Amygdala (tissue), 56 donors: ENCODE results near the gene ELFN2.
A peak's percentile ranks its signal among the peaks of the same experiment; 100 is the strongest.

Experiments used
- DNase-seq, 56 donors: peaks; one replicate each; lab custom pipeline; 2025; lab: John Stamatoyannopoulos, UW

Gene ELFN2

GRCh38 chr22:37392721-37393328 lies 34.5 kb downstream of the ELFN2 start:
- DNase-seq, result no peak

DNA sequence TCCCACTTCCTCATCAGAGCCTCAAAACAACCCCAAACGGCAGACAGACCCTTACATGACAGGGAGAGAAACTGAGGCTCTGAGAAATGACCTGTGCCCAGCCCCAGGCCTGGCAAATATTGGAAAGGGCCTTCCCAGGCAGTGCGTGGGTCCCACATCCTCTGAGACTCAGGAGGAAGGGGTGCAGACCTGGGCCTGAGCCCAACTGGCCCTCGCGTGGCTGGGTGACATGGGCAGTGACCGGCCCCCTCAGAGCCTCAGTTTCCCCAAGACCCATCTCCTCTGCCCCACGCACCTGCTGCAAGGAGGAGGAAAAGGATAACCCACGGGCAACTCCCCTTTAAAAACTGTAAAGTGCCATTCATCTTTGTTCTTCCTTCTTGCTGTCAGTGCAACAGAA lies 35.6 kb downstream of the ELFN2 start:
- DNase-seq, result no peak

DNA sequence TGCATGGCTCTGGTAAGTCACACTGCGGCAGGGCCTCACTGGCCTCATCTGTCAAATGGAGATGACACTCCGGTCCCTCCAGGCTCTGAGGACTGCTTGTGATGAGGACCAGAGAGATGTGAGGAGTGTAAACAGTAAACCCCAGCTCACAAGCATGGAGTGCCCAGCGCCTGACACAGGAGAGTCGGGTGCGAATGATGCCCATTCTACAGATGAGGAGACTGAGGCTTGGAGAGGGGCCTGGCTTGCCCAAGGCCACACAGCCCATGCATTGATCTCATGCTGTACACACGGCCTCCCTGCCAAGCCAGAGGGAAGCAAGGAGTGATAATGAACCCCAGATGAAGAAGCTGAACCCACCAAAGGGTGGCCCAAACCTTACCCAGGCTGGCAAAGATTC lies 37.2 kb downstream of the ELFN2 start:
- DNase-seq, result no peak

GRCh38 chr22:37388538-37388937 lies 38.7 kb downstream of the ELFN2 start:
- DNase-seq, result no peak

- DNase-seq, result no peak
Observed at GRCh38 chr22:37387793-37388192, 39.5 kb downstream of the ELFN2 start.

- peak in 10 of 56 donors; percentile 9 to 36 (median 20) for DNase-seq
Observed at GRCh38 chr22:37386441-37386840, 40.8 kb downstream of the ELFN2 start.

DNA sequence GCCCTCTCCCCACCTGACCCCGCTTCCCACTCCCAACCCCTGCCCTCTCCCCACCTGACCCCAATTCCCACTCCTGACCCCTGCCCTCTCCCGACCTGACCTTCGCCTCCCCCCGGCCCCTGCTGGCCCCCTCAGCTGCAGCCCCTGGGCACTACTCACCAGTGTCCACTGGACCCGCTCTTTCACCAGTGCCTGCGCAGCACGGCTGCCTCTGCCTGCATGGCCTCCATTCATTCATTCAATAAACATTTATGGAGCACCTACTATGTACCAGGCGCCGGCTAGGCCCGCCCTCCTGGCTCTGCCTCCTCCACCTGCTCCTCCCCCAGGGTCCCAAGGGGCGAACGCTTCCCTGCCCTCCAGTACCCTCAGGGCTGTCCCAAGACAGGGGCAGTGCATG lies 42.6 kb downstream of the ELFN2 start:
- no peak for DNase-seq

- no peak for DNase-seq
Observed at GRCh38 chr22:37383341-37383740, 43.9 kb downstream of the ELFN2 start.

GRCh38 chr22:37381489-37381888 lies 45.8 kb downstream of the ELFN2 start:
- no peak for DNase-seq

DNA sequence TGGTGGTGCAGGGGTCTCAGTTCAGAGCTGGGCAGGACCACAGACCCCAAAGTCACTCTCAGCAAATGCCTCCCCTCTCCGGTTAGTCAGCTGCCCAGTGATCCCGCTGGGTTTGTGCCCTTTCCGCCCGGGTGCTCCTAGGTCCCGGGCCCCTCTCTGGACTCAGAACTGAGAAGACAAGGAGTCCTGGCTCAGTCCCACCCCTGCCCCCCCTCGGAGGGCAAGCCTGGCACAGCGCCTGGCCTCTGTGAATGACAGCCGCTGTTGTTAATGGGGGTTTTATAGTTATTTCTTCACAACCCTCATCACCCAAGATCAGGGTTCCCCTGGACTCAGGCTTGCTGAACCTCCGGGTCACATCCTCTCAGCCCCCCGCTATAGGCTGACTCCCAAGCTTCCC lies 47.6 kb downstream of the ELFN2 start:
- DNase-seq, result peak in 1 of 56 donors; percentile 43

- no peak for DNase-seq
Observed at GRCh38 chr22:37379085-37379484, 48.2 kb downstream of the ELFN2 start.

DNA sequence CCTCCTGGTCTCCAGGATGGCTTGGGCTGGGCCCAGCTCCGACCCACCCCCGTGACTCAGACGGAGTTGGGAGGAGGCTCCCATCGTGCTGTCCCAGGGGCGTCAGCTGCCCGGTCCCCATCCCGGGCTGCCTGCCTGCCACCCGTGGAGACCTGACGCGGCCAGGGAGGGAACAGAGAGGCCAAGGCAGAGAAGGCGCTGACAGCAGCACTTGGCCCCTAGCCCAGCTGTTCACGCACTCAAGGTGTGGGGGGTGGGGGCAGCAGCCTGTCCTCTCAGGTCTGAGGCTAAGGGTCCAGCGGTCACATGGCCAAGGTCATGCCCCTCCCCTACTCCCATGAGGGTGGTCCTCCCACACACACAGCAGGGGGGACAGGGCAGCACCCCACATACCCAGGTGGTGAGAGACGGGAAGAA lies 48.6 kb downstream of the ELFN2 start:
- peak in 2 of 56 donors; percentile 29 to 30 for DNase-seq

DNA sequence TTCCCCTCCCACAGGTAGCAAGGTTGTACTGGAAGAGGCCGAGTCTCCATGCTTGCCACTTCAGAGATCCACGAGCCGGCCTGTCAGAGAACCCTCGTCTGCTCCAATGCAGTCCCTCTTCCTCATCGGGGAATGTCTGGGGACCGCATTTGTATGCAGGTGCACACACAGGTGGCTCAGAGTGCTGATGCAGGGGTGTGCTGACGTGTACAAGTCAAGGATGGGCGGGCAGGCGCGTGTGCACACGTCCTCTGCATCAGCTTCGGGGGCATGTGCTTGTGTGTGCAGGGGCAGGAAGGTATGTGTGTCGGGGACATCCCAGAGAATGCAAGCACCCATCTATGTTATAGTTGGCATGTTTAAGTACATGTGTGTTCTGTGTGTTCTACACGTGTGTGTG lies 49.4 kb downstream of the ELFN2 start:
- DNase-seq, result no peak

GRCh38 chr22:37377138-37377537 lies 50.1 kb downstream of the ELFN2 start:
- no peak for DNase-seq

DNA sequence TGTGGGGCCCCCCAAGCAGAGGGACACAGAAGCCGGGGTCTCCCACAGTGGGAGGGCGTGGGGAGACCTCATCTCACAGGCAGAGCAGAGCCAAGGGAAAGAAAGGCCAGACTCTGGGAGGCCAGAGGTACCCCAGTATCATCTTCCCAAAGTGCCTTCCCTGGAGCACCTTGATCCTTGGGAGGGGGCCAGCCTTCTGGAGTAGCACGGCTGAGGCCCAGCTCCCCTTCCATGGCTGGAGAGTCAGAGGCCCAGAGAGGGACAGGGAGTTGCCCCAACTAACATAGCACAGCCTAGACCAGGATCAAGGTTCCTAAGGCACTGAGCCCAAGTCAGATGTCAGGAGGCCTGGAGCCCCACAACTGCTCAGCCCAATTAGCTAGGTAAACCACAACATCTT lies 50.6 kb downstream of the ELFN2 start:
- peak in 1 of 56 donors; percentile 37 for DNase-seq

DNA sequence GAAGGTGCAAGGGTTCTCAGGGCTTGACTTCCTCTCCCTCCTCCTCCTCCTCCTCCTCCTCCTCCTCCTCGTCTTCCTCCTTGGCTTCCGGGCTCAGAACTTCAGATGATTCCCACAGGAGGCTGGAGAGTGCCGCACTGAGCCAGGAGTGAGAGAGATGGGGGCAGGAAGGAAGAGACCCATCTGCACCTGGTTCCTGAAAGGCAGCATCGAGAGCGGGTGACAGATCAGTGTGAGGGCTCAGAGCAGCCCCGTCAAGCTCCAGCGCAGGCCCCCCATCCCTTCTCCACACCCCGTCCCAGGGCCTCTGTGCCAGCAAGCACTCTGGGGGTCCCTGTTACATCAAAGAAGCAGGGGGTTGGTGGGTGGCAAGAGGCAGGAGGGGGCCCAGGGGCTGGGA lies 51.5 kb downstream of the ELFN2 start:
- no peak for DNase-seq

DNA sequence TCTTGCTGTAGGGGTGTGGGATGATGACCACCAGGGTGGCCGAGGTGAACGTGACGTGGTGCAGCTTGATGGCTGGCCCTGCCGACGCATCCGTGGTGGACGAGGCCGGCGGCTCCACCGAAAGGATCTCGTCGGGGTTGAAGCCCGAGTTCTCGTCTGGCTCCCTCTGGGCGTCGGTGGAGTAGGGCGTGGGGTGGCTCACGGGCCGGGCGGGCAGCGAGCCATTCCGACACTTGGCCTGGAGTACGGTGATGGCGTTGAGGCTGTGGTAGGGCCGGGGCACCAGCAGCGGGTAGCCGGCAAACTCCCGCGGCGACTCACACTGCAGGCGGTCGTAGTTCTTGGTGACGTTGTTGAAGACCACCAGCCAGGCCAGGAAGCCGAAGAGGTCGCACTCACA lies 52.7 kb downstream of the ELFN2 start:
- no peak for DNase-seq

DNA sequence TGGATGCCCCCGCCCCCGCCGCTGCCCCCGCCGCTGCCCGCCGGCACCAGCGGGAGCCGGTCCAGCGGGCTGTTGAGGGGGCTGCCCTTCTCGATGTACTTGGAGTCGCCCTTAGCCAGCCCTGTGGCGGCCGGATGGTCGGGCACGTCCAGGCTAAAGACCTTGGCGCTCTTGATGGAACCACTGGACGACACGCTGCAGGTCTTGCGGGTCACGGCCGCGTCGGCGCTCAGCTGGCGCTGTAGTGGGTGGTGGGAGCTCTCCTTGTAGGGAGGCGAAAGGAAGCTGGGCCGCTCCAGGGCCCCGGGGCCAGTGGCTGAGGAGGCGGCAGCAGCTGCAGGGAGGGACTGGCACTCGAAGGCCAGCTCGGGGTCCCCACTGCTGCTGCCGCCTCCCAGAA lies 53.8 kb downstream of the ELFN2 start:
- no peak for DNase-seq

- no peak for DNase-seq
Observed at GRCh38 chr22:37371911-37372310, 55.4 kb downstream of the ELFN2 start.

DNA sequence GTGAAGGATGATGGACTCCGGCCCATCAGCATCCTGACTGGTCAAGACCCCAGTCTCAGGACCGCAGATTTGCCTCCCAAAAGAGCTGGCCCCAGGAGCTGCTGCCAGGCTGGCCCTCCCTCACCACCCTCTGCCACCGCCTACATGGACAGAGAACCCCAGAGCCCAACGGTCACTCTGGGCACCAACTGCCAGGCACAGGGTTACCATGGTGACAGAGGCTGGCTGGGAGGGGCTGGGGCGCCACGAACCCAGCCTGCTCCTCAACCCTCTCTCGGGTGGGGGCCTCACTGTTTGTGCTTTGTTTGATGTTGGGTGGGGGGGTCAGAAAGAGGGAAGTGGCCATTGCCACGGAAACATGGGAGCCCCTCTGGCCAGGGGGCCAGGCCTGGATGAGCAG lies 55.8 kb downstream of the ELFN2 start:
- no peak for DNase-seq

DNA sequence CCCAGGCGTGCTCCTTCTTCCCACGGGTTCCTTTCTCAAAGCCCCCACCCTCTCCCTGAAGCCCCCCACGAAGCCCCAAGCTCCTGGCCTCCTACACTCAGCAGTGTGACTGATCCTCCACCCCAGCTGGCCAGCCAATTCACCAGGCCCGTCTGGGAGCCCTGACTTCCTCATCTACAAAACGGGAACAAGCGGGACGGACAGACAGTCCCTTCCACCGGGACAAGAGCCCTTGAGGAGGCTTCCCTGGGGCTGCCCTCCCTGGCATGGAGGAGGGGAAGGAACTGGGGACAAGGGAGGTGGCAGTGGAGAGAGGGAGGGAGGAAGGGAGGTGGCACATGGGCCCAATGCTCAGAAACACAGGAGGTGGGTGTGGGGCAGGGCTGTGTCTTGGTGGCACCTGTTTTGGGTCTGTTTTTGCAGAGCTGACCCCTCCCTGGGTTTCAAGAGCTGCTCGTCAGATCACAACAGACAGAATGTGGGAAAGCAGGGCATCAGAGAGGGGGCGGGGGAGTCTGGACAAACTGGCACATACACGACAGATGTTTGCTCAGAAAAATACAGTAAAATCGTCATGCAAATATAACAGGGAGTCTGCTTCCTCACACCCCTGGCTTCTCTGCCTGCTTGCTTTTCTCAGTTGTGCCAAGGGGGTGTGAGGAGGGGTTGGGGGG lies 56.8 kb downstream of the ELFN2 start:
- peak in 3 of 56 donors; percentile 15 to 18 (median 17) for DNase-seq

- no peak for DNase-seq
Observed at GRCh38 chr22:37369483-37369882, 57.8 kb downstream of the ELFN2 start.

GRCh38 chr22:37368058-37368457 lies 59.2 kb downstream of the ELFN2 start:
- no peak for DNase-seq
